NOMO-1 treated with dmso at 0.1 percent for 144 hours (cell line): Measurements from ENCODE around the gene ATP1A1.

Source experiments
- DNase-seq: peaks from one replicate; lab custom pipeline; 2025; ENCODE audit not compliant: unreplicated experiment; lab: John Stamatoyannopoulos, UW

ATP1A1 gene

DNA sequence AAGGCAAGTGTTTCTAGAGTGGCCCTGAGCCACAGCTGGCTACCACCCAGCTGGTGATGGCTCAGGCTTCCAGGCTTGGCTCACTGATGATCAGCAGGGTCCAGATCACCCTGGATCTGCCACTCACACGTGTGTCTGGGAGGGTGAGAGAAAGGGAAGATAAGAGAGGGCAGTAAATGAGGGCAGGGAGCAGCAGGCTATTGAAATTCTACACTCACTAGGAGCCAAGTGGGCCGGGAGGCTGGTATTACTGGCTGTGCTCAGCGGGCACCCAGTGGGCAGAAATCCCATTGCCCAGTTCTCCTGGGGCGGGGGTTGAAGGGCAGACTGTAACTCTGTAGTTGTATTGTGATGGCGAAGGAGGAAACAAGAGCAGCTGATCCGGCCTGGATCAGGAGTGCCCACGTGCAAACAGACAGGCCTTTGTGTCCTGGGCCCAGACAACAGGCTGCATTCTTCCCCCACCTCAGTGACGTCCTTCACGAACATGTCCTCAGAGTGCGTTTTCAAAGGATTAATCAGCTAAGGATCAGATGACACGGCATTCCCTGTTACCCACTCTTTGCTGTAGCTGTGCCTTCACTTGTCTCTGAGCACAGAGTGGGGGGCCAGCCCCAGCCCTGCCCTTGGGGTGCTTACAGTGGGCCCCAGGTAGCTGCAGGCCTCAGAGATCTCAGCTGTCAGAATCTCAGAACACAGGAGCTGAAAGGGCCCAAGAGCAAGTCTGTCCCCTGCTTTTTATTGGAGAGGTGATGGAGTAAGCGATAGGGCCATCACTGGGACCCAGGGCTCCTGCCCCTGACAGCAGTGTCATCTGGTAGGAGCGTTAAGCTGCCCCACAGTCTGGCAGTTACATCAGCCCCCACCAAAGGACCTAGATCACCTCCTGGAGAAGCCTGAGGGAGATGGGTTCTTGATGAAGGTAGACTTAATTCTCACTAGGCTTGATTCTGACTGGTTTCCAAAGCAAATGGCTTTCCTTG lies 60.5 kb downstream of the ATP1A1 start:
- DNase-seq: no peak

DNA sequence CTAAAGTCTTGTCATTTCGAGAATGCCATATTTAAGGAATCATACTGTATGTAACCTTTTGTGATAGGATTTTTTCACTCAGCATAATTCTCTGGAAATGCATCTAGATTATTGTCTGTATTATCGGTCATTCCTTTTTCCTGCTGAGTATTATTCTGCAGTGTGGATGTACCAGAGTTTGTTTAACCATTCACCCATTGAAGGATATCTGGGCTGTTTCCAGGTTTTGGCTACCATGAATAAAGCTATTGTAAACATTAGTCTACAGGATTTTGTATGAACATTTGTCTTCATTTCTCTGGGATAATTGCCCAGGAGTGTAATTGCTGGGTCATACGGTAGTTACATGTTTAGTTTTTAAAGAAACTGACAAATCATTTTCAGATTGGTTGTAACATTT lies 61.8 kb downstream of the ATP1A1 start:
- DNase-seq: no peak

DNA sequence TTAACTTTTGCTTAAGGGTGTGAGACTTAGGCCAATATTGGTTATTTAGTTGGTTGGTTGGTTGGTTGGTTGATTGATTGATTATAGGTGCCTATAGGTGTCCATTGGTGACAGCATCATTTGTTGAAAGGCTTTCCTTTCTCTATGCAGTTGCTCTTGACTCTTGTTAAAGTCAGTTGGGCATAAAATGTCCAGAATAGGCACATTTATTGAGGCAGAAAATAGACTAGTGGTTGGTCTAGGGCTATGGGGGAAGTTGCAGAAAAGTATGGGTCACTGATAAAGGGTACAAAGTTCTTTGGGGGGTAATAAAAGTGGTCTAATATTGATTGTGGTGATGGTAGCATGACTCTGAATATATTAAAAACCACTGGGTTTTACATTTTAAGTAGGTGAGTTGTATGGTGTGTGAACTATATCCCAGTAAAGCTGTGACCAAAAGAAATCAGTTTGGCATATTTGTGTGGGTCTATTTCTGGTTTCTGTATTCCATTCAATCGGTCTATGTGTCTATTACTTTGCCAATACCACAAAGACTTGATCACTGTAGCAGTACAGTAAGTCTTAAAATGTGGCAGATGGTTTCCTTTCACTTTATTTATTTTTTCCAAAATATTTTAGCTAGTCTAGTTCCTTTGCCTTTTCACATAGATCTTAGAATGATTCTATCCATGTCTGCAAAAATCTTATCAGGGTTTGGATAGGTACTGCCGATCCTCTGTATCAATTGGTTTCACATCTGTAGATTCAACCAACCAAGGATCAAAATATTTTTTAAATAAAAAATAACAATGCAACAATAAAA lies 63.0 kb downstream of the ATP1A1 start:
- DNase-seq: no peak

DNA sequence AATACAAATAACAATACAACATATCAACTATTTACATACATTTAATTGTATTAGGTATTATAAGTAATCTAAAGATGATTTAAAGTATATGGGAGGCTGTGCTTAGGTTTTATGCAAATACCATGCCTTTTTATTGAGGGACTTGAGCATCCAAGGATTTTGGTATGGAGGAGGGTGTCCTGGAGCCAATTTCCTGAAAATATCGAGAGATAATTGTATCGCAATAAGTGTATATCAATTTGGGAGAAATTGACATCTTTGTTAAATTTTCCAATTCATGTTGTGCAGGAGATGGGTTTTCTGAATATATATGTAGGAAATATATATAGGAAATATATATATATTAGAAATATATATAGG lies 63.5 kb downstream of the ATP1A1 start:
- no peak for DNase-seq

DNA sequence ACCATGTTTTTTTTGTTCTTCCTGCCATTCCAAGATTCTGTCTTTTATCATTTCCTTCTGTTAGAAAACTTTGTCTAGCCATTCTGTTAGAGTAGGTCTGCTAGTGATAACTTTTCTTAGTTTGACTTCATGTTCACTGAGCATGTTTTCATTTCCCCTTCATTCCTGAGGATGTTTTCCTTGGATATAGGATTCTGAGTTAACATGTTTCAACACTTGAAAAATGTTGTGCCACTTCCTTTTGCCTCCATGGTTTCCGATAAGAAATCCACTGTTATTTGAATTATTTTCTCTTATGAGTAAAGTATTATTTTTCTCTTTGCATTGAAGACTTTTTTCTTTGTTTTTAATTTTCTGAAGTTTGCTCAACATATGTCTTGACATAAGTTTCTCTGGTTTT lies 66.7 kb downstream of the ATP1A1 start:
- DNase-seq: no peak

DNA sequence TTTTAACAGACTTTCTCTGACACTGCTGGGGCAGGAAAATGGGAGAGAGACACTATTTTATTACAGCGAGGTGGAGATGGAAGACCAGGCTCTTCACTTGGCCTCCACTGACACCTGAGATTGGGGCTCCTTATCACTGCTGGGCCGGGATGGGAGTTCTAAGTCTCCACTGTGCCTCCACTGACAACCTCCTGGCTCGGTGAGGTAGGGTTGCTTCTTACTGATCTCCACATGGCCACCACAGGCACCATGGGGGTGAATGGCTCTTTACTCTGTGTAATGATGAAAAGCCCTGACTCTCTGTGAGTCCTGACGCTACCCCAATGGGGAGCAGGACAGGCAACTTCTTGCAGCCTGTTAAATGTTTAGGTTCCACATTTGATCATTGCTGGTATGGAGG lies 67.7 kb downstream of the ATP1A1 start:
- DNase-seq: no peak

DNA sequence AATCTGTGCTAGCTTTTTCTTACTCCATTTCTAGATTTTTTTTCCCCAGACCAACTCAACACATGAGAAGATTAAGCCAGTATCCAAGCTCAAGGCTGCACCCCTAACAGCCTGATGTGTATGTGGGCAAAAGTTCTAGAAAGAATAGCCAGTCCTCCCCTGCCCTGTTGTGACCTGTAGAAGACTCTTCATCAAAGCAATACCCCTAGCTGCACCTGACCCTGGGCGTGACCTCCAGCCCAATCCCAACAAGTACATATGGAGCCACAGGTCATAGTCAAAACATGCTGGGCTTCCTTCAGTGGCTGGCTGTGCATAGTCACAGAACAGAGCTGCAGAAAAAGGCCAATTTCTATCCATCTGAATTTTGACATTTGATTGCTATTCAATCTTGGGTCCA lies 72.5 kb downstream of the ATP1A1 start:
- DNase-seq: no peak

DNA sequence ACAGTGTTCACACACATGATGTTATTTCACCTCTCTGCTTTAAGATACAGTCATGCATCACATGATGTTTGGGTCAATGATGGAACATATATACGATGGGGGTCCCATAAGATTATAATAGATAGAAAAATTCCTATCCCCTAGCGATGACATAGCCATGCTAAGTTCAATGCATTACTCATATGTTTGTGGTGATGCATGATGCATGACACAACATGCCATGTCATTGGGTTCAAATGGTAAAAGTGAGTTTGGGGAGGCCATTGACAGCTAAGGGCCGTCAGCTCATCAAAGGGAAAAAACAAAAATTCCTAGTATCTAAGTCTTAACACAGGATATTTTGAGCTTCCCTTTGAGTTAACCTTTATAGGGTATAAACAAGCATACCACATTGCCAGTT lies 73.6 kb downstream of the ATP1A1 start:
- no peak for DNase-seq

DNA sequence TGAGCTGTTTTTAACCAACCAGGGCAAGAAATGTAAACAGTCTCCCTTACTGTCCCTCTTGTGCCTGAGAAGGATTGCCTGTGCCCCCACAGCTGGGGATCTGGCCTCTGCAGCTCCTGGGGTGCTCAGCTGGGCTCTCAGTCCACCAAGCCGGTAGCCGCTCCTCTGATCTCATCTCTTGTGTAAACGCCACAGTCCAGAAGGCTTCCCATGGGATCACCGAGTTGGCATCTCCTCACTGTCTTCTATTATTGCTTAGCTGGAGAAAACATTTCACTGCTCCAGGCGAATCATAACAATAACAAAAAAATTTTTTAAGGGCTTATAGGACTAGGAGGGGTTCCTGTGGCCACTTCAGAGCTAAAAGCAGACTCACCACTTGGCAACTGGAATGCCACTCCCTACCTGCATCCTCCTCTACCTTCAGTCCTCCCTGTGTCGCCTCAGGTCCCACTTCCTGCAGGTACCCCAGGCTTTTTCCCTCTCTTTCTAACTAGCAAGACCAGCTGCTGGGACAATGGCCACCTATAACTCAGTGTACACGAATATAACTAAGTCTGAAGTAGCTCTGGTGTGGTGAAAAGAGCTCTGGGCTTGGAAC lies 75.8 kb downstream of the ATP1A1 start:
- DNase-seq: no peak

DNA sequence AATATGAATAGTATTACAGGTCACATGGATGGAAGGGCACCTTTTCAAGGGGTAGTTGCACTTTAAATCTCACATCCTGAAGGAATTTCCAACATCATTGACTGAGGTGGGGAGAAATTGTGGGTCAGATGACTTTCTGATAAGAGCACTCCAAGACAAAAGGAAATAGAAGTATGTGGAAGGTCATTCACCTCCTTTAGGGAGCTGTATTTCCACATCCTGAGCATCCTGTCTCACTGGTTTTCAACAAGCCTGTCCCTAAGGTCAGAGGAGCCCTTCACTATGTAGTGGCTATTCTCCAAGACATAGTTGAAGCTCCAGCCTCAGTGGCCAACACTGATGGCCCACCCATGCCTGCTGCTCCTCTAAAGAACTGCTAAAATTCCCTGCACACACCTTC lies 76.5 kb downstream of the ATP1A1 start:
- DNase-seq: no peak

DNA sequence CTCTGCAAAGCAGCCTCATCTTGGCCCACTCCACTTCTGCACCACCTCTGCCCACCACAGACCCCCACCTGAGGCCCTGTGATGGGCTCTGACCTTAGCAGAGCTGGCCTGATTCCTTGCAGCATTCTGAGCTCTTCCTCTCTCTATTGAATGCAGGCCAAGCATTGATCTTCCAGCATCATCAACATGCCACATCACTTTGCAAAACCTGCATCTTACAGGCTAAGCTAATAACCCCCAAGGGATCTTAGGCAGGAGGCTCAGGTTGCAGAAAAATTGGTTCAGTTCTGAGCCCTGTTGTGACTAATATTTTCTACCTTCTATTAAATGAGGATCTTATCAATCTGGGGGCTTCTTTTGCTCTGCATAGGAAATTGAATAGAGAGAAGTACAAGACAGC lies 78.7 kb downstream of the ATP1A1 start:
- DNase-seq: no peak

DNA sequence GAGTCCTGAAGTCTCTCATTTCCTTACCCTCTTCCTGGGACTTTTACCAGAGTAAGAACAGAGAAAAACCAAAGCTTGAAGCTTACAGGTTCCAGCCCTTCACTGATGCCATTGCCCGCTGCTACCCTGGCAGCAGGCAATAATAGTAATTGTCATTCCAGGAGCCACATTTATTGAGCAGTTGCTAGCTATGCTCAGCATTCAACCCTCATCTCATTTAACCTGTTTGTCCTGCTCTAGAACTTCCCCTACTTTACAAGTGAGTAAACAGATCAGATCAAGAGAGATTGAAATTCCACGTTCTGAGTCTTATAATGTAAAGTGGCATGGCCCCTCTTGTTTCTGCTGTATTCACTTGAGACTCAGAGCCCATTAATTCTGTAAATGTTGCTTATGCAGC lies 80.4 kb downstream of the ATP1A1 start:
- DNase-seq: no peak

DNA sequence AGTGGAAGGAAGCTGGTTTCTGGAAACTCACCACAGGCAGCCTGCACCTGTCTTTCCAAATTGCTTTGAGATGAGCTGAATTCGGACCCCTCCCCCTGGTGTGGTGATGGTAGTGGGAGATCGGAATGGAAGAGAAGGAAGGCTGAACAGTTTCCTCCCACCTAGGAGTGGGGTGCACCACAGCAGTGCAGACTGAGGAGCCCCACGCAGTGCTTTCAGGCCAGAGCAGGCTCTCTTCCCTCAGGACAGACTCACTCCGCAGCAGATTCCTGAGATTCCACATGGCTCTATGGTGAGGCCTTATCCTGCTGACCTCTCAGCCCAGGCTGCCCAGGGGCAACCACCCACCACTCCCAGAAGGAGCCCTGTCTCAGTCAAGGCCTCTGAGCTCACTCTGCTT lies 80.9 kb downstream of the ATP1A1 start:
- DNase-seq: no peak
